GDM1 (cell line): Measurements from ENCODE around the gene TSEN15.
"Not testable (repeated sequence)": the region's sequence is repeated elsewhere in the genome, so short reads cannot be mapped to it uniquely, and the experiment has no call there.

ENCODE experiments used
- DNase-seq: peaks from one replicate; lab custom pipeline; 2025; lab: John Stamatoyannopoulos, UW

TSEN15 gene

GRCh38 chr1:184031409-184032107 lies 20.0 kb upstream of the TSEN15 start:
- no peak for DNase-seq

GRCh38 chr1:184032306-184032929 lies 19.1 kb upstream of the TSEN15 start:
- no peak for DNase-seq

GRCh38 chr1:184032930-184033418 lies 18.6 kb upstream of the TSEN15 start:
- DNase-seq, result no peak

GRCh38 chr1:184033711-184034167 lies 17.8 kb upstream of the TSEN15 start:
- no peak for DNase-seq

- DNase-seq, result no peak
These were observed 16.7 kb upstream of the TSEN15 start for GRCh38 chr1:184034761-184035379.

- DNase-seq, result no peak
These were observed 15.6 kb upstream of the TSEN15 start for GRCh38 chr1:184035719-184036516.

GRCh38 chr1:184036517-184036949 lies 15.0 kb upstream of the TSEN15 start:
- DNase-seq, result no peak

- no peak for DNase-seq
These were observed 13.5 kb upstream of the TSEN15 start for GRCh38 chr1:184037849-184038591.

- DNase-seq, result no peak
These were observed 12.4 kb upstream of the TSEN15 start for GRCh38 chr1:184039126-184039525.

GRCh38 chr1:184041731-184042130 lies 9.8 kb upstream of the TSEN15 start:
- DNase-seq, result no peak

GRCh38 chr1:184043315-184043714 lies 8.2 kb upstream of the TSEN15 start:
- DNase-seq, result not testable (repeated sequence)

- no peak for DNase-seq
These were observed 6.7 kb upstream of the TSEN15 start for GRCh38 chr1:184044603-184045376.

- DNase-seq, result not testable (repeated sequence)
These were observed 4.0 kb upstream of the TSEN15 start for GRCh38 chr1:184047541-184047940.

- DNase-seq, result no peak
These were observed 2.8 kb upstream of the TSEN15 start for GRCh38 chr1:184048561-184049240.

- no peak for DNase-seq
These were observed 2.2 kb upstream of the TSEN15 start for GRCh38 chr1:184049291-184049690.

GRCh38 chr1:184049836-184050468 lies 1.6 kb upstream of the TSEN15 start:
- DNase-seq, result no peak

GRCh38 chr1:184050636-184051035 lies 894 bp upstream of the TSEN15 start:
- DNase-seq, result no peak

- no peak for DNase-seq
These were observed 419 bp upstream of the TSEN15 start for GRCh38 chr1:184051138-184051484.

GRCh38 chr1:184052194-184052559 lies 647 bp downstream of the TSEN15 start:
- no peak for DNase-seq

GRCh38 chr1:184052750-184053149 lies 1.2 kb downstream of the TSEN15 start:
- DNase-seq, result no peak
